SIG-M5 (cell line): ENCODE measurements around the gene TSKU.

Experiments used
- DNase-seq: peaks from one replicate; lab custom pipeline; 2025; lab: John Stamatoyannopoulos, UW

Gene TSKU

GRCh38 chr11:76752321-76753143, 30.6 kb upstream of the TSKU start:
- DNase-seq: no peak

GRCh38 chr11:76753449-76753848, 29.7 kb upstream of the TSKU start:
- no peak for DNase-seq

GRCh38 chr11:76753950-76754349, 29.2 kb upstream of the TSKU start:
- no peak for DNase-seq

GRCh38 chr11:76756341-76756741, 26.8 kb upstream of the TSKU start:
- DNase-seq: no peak

GRCh38 chr11:76758311-76758710, 24.8 kb upstream of the TSKU start:
- DNase-seq: no peak

GRCh38 chr11:76759092-76759491, 24.1 kb upstream of the TSKU start:
- DNase-seq: no peak

- DNase-seq: no peak
Observed at GRCh38 chr11:76759517-76759916, 23.6 kb upstream of the TSKU start.

GRCh38 chr11:76760236-76760635, 22.9 kb upstream of the TSKU start:
- no peak for DNase-seq

- DNase-seq: no peak
Observed at GRCh38 chr11:76761718-76762355, 21.3 kb upstream of the TSKU start.

GRCh38 chr11:76762356-76762752, 20.8 kb upstream of the TSKU start:
- DNase-seq: no peak

- no peak for DNase-seq
Observed at GRCh38 chr11:76762867-76763572, 20.1 kb upstream of the TSKU start.

- DNase-seq: no peak
Observed at GRCh38 chr11:76763573-76764346, 19.4 kb upstream of the TSKU start.

- DNase-seq: no peak
Observed at GRCh38 chr11:76764941-76765665, 18.1 kb upstream of the TSKU start.

GRCh38 chr11:76765863-76766350, 17.2 kb upstream of the TSKU start:
- no peak for DNase-seq

- no peak for DNase-seq
Observed at GRCh38 chr11:76766521-76766920, 16.6 kb upstream of the TSKU start.

- DNase-seq: no peak
Observed at GRCh38 chr11:76767659-76768058, 15.5 kb upstream of the TSKU start.

- peak; percentile 54 for DNase-seq
Observed at GRCh38 chr11:76768088-76768908, 14.9 kb upstream of the TSKU start.

GRCh38 chr11:76768909-76769560, 14.1 kb upstream of the TSKU start:
- no peak for DNase-seq

- no peak for DNase-seq
Observed at GRCh38 chr11:76769645-76770586, 13.2 kb upstream of the TSKU start.
